Esophagus squamous epithelium (tissue), 5 donors: ENCODE results near the gene PRKACB. TPM values are rescaled to one million over a fixed set of nuclear protein-coding genes. Genes with fewer than 3 reads are reported as not detected.
"Not testable (repeated sequence)": the region's sequence is repeated elsewhere in the genome, so short reads cannot be mapped to it uniquely, and the experiment has no call there.

Experiments used
- DNase-seq: peaks from one replicate; lab custom pipeline; 2025; lab: John Stamatoyannopoulos, UW
- H3K27ac ChIP-seq, 4 donors: fragments of 200-600 bp; sonication (generic); one replicate each; pipeline ENCODE4 v1.5.1; 2016 to 2019; ENCODE audit warnings: mild to moderate bottlenecking in 1 of 4
- H3K27me3 ChIP-seq, 4 donors: fragments of 200-600 bp; sonication (generic); 1 replicate in 3 of 4; 2 replicates in 1 of 4; pipeline versions ENCODE4 v1.5.1 to v1.6.0; 2017 to 2021; ENCODE audit warnings: antibody characterized with exemption in 1 of 4
- H3K36me3 ChIP-seq, 3 donors: fragments of 200-600 bp; sonication (generic); one replicate each; pipeline ENCODE4 v1.5.1; 2016 to 2019
- H3K4me1 ChIP-seq, 3 donors: fragments of 200-600 bp; sonication (generic); one replicate each; pipeline ENCODE4 v1.5.1; 2017 to 2019
- H3K4me3 ChIP-seq, 4 donors: fragments of 200-600 bp; sonication (generic); 1 replicate in 3 of 4; 2 replicates in 1 of 4; pipeline ENCODE4 v1.5.1; 2016 to 2019; ENCODE audit warnings: mild to moderate bottlenecking in 2 of 4, moderate library complexity in 1 of 4
- H3K9me3 ChIP-seq, 3 donors: fragments of 200-600 bp; sonication (generic); one replicate each; pipeline ENCODE4 v1.5.1; 2016 to 2019
- CTCF ChIP-seq, 6 experiments: fragments of 450-650 bp in 4 of 6; fragments of 200-600 bp in 2 of 6; sonication (generic) in 2 of 6; IDR thresholded peaks; one replicate each; pipeline ENCODE4 v1.5.1; 2016 to 2019; ENCODE audit warnings: antibody characterized with exemption in 6 of 6, mild to moderate bottlenecking in 4 of 6, moderate library complexity in 4 of 6
- POLR2A ChIP-seq, 4 donors: fragments of 450-650 bp; IDR thresholded peaks; one replicate each; pipeline ENCODE4 v1.6.1; 2017; ENCODE audit warnings: antibody characterized with exemption in 4 of 4, mild to moderate bottlenecking in 4 of 4, moderate library complexity in 3 of 4
- WGBS, 2 donors: methylation state at CpG; one replicate each; pipeline ENCODE4 v1.1.5; 2018; 5-methylcytosine and 5-hydroxymethylcytosine counted together
- intact Hi-C: fragments of 100-400 bp; cut with DNase I; formaldehyde crosslinking; loops from one replicate; pipeline ENCODE4 v1.15.0; 2022
- total RNA-seq, 4 donors: library from RNA; depleted of rRNA; stranded (reverse); fragments of >200 nt; gene quantifications; one replicate each; pipeline ENCODE4 v1.1.0, GENCODE V29; 2016
- donor health status: DM: yes; HTN: yes; CAD: no.

PRKACB gene
- total RNA-seq, 4 donors from 2014 or later, result 3.7 to 18.3 (median 11.3) TPM

- Histone ChIP-seq H3K27ac (no peak overlapping the region), H3K36me3 (peaks cover 0 to 20% (median 0%) of the 10 kb centered on the region in 3 donors), H3K4me3 (no peak overlapping the region), H3K9me3 (peaks cover 0 to 8% (median 5%) of the 10 kb centered on the region in 3 donors), H3K4me1 (no peaks in the 10 kb centered on the region), H3K27me3 (no peaks in the 10 kb centered on the region)
- DNase-seq, result no peak
- TF ChIP-seq CTCF (IDR thresholded peaks at IDR 0.05) (no peak), POLR2A (IDR thresholded peaks at IDR 0.05) (no peak)
- intact Hi-C loops, result no loop called here
These were observed 73.2 kb downstream of the PRKACB start for GRCh38 chr1:84217239-84217638.

GRCh38 chr1:84223751-84224432, 79.8 kb downstream of the PRKACB start:
- 0 to 50% methylated on average over 2 of the region's 3 CpGs for WGBS, 2 donors
- TF ChIP-seq POLR2A (IDR thresholded peaks at IDR 0.05) (no peak), CTCF (IDR thresholded peaks at IDR 0.05) (no peak)
- Histone ChIP-seq H3K4me3 (no peak overlapping the region), H3K36me3 (peaks cover 0 to 14% (median 0%) of the 10 kb centered on the region in 3 donors), H3K27ac (no peak overlapping the region), H3K4me1 (no peaks in the 10 kb centered on the region), H3K9me3 (peaks cover 0 to 12% (median 5%) of the 10 kb centered on the region in 3 donors), H3K27me3 (no peaks in the 10 kb centered on the region)
- no peak for DNase-seq
- intact Hi-C loops, result no loop called here

GRCh38 chr1:84224905-84225304, 80.8 kb downstream of the PRKACB start:
- TF ChIP-seq CTCF (IDR thresholded peaks at IDR 0.05) (no peak), POLR2A (IDR thresholded peaks at IDR 0.05) (no peak)
- 100% methylated on average over 1 of the region's 1 CpG; no CpG with 5 or more reads in 1 of the 2 donors for WGBS, 2 donors
- peaks cover 0 to 5% (median 0%) of the 10 kb centered on the region in 3 donors for H3K36me3 ChIP-seq
- no peaks in the 10 kb centered on the region for H3K4me1 ChIP-seq
- H3K27ac ChIP-seq, result no peak overlapping the region
- no peaks in the 10 kb centered on the region for H3K27me3 ChIP-seq
- H3K4me3 ChIP-seq, result no peak overlapping the region
- H3K9me3 ChIP-seq, result peaks cover 0 to 4% (median 0%) of the 10 kb centered on the region in 3 donors
- intact Hi-C loops, result no loop called here
- DNase-seq, result no peak

- Histone ChIP-seq H3K27me3 (no peaks in the 10 kb centered on the region), H3K36me3 (peaks cover 0 to 5% (median 0%) of the 10 kb centered on the region in 3 donors), H3K27ac (no peak overlapping the region), H3K4me1 (no peaks in the 10 kb centered on the region), H3K4me3 (no peak overlapping the region), H3K9me3 (peaks cover 0 to 4% (median 0%) of the 10 kb centered on the region in 3 donors)
- intact Hi-C loops, result no loop called here
- TF ChIP-seq POLR2A (IDR thresholded peaks at IDR 0.05), result no peak
- TF ChIP-seq CTCF (IDR thresholded peaks at IDR 0.05), result no peak
- DNase-seq, result no peak
- WGBS, 2 donors, result 78 to 100% methylated on average over 1 of the region's 1 CpG
These were observed 81.6 kb downstream of the PRKACB start for GRCh38 chr1:84225646-84226045.

- H3K9me3 ChIP-seq, DNase-seq, H3K4me3 ChIP-seq, H3K4me1 ChIP-seq, intact Hi-C loops, H3K27ac ChIP-seq, H3K27me3 ChIP-seq: not testable (repeated sequence)
- 87 to 90% methylated on average over 3 of the region's 3 CpGs for WGBS, 2 donors
- H3K36me3 ChIP-seq, result peaks cover 0 to 11% (median 0%) of the 10 kb centered on the region in 3 donors
These were observed 88.6 kb downstream of the PRKACB start for GRCh38 chr1:84232676-84233075.
